HG02759 (cell line): ENCODE results near the gene NUP210L.

Source experiments
- ATAC-seq: cut with Tn5 transposase; IDR thresholded peaks from one replicate; pipeline ENCODE4 v1.9.1; 2021; ENCODE audit warnings: mild to moderate bottlenecking, moderate library complexity; ENCODE audit not compliant: unreplicated experiment

The NUP210L gene

DNA sequence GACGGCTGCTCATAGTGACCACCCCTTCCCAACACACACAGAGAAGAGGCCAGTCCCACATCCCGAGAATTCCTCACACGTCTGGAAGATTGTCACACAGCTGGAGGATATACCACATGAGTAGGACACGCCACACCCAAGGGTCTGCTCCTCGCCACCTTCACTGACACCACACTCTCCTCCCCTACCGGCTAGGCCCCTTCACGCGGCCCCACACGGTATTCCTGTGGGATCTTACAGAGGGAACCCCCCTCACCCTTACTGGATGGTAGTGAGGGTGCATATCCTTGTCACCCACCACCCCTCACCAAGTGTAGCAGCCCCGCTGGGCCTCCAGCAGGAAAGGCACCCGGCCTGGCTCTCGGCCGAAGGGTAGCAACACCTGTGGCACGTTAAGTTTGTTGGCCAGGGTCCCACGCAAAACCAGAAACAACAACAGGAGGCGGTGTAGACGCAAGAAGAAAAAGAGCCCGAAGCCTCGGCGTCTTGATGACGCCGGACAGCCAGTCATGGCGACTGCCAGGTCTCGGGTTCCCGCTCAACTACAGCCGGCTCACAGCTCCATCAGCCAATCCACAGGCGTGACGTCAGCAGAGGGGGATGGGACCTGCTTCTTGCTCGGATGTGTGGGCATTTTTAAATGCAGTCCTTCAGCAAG is at the start of gene NUP210L:
NUP210L (minus strand) TSS at position 540 of the 658 bp plus-strand sequence.
- ATAC-seq = no peak

DNA sequence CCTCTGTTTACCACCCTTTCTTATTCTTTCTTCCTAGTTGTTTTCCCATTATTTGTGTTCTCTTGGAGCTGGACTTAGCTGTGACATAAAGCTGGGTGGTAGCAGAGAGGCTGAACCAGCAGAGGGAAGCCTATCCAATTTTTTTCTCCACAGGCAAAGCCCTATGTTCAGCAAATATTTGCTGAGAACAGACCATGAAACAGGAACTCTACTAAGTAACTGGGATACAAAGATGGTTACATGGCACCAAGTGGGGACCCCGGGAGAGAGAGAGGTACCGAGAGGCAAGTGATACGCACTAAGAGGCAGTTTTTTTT is 44.6 kb upstream of the NUP210L start:
- ATAC-seq = no peak

DNA sequence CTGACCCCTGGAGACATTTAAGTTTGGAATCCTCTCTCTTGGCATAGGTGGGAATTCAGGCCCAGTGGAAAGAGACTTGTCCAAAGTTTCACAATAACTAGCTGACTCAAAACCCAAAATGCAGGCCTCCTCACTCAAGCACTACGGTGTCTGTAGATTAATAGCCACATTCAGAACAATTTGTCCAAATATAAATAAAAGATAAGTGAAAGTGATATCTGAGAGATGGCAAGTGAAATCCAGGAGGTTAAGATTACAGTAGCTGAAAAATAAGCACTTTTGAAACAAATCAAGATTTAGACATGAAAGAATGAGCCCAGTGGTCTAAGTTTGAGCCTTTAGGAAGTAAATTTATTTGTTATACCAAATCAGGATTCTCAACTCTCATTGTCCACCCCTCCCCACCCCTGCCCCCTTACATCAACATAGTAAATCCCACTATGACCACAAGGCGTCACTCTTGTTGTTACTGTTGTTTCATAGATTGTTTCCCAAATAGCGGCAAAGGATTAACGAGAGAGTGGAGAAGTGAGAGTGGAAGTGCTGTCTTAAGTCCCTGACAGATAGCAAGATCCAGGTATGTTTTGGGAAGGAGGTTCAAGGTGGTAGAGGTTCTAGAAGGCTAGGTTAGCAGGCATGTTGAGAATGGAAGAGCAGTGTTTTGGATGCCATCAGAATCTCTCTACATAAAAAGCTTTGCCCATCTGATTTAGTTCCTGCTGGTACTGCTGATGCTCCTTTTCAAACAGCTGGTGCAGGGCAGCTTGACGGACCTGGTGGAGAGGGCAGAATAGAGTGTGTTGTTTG is 44.1 kb upstream of the NUP210L start:
- no peak for ATAC-seq

DNA sequence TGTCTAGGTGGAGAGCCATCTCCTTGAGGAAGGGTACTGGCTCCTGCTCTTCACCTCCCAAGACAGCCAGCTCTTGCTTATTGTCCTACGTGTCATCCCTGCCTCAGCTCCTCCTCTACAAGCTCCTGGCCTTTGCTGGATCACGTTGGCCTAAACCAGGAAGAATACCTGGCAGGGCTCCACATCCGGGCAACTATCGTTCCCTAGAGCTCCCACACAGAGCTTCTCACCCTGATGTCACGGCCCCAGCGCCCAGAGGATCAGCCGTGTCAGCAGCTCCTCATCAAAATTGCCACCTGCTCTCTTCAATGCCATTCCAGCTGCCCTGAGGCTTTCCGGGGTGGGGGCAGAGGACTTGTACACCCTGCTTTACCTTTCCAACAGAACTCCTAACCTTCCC is 38.9 kb upstream of the NUP210L start:
- no peak for ATAC-seq

DNA sequence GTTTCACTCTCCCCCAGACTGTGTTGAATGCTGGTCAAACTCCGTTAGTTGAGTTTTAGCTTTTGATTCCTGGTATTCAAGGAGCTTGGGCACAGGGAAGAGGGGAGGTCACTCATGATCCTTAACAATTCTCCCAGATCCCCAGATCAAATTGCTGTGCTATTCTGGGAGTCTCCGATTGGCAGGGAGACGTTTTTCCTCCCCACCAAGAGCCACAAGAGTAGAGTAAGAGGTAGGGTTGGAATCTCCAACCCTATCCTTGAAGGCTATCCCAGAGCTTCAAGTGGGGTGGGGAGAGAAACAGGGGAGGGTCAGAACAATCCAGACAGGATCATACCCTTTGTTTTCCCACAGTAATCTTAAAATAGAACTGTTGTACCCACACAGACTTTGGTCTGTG is 37.6 kb upstream of the NUP210L start:
- ATAC-seq = no peak

DNA sequence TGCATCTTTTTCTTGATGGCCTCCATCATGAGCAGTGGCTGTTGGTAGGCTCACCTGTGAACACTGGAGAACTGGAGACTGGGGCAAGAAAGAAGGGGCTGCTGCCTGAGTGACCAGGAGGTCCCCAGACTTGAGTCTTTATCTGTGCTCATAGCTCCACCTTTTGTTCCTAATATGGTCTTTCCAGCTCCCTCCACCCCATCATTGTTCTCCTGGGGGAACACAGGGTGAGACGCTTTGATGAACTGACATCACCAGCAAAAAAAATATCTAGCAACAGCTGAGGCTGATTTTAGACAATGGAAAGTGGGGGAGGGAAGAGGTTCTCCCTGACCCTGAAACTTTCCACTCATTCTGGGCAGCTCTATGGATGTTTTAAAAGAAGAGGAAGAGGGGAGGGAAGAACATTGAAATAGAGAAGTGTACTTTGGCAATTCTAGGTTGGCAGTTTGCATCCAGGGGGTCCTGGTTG is 37.2 kb upstream of the NUP210L start, which contains the start of gene TPM3:
TPM3 (minus strand) TSS at position 111 of the 472 bp plus-strand sequence; CDS start at position 29, 82 bp downstream.
- ATAC-seq = no peak

DNA sequence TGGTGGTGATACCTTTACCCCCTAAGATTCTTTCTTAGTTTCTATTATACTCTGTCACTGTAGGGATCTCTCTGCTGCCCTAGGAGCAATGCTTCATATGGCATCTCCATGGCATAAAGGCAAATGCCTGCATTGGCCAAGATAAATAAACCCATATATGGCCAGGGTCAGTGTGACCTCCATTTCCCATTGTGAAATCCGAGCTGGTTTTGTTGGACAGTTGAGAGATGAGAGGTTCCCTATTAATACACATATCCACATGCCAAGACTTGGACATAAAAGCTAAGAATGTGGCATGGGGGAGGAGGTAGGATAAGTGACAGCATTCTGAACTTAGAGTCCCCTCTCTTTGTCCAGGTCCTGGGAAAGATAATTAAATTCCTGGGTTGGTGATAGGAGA is 35.7 kb upstream of the NUP210L start:
- ATAC-seq = no peak

DNA sequence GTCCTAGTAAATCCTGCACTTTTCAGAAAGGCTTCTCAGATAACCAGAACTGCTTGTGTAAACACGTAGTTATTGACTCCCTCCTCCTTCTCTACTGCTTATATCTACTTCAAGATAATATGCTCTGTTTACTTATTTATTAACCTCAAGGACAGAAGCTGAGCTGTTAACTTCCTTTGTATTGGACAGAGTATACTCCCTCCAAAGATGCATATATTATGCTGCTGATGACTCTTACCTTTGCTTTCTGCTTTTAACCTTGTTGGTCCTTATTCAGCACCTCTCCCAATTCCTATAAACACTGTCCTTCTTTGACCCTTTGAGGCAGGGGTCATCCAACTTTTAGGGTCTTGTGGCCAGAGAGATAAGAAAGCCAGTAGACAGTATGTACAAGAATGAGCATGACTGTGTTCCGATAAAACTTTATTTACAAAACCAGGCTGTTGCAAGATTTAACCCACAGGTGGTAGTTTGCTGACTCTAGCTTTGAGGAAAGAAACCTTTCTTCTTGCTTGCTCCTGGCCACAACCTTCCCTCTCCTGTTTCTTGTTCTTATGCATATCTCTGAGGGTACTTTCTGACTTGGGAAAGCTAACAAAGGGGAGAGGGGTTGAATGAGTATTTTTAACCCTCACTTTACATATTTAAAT is 32.1 kb upstream of the NUP210L start:
- no peak for ATAC-seq

DNA sequence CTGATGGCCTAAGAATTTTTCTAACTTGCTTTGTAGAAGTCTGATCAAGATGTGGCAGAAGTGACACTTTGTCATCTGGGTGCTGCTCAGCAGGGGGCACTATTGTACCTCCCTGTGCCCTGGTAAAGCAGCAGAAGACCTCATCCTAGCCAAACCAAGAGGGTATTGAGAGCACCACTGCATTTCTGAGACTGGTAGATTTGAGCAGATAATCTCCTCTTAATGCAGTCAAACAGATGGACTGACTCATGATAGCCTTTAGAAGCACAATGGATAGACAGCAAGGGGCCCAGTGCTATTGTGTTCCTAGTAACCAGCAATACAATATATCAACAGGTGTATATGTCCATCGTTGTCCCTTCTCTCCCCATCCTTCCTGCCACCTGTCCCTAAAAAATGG is 31.3 kb upstream of the NUP210L start:
- no peak for ATAC-seq

DNA sequence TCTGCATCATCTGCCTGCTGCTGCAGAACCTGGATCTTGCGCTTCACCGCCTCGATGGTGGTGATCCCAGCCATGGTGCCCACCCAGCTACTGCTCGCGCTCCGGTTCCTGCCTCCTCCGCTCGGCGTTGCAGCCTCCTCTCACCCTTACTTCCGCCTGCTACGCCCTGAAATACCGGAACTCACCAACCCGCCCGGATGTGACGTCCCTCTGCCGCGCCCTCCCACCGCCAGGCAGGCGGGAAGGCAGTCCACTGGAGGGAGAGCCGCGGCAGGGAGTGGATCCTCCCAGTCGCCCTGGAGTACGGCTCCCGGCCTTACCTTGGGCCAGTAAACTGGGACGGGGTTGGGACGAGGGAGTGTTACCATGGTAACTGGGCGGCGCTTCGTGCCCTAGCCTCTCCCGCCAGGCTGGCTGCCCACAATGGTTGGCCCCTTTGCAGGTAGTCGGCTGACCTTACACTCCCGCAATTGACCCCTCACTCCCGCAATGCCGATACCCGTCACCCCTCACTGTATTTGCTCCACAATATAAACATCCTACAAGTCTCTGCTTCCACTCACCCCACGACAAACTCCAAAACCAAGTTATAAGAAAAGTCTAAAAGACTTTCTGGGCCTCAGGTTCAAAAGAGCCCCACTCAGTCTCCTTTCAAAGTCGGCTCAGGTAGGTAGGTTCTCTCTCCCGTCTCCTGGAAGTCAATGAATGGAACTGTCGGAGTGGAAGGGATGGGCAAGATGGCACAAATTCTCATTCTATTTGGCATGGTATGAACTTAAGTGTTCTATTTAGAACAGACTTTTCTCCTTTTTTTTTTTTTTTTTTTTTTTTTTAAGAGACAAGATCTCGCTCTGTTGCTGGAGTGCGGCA is 28.4 kb upstream of the NUP210L start:
- ATAC-seq = peak; percentile 80

DNA sequence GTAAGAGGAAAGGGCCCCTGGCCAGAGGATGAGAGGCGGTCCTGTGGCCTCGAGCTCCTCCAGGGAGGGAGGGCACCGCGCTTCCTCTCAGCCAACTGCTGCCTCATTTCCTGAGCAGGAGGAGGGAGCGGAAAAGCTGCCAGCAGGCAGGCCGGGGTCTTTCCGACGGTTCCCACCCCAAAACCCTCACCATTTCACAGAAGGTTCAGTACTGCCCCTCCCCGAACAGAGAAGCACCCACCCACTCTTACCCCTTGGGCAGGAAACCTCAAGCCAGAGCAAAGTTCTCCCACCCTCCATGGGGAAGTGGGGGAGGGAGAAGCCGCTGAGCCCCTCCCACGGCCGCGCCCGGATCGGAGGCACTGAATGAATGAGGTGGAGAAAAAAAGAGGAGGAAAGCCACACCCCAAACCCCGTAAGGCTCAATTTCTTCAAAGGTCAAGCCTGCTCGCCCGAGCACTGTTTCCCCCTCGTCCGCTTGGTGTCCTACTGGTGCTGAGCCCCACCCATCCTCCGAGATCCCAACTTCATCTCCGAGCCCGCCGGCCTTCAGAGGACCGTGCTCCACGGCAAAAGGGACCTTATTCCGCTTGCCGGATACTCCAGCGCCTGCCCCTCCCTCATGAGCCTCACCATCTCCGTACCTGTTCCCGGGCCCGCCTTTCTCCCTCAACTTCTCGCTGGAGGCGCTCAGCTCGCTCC is 27.6 kb upstream of the NUP210L start:
- ATAC-seq = peak; percentile 53

DNA sequence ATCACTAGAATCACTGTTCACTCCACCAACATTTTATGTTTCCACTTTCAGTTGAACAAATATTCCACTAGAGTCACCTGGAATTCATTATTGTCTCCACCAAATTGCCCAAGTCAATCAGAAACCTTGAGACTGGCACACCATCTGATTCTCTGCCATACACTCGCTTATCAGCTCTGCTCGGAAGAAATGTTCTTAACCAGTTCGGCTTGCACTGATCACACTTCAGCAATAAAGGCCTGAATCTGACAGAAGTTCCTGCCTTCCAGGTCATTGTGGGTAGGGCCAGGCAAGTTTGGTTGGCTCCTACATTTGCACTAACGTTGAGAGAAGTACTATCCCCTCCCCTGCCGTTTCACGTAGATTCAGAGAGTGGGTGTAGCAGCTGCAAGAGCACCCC is 27.1 kb upstream of the NUP210L start:
- ATAC-seq = no peak

DNA sequence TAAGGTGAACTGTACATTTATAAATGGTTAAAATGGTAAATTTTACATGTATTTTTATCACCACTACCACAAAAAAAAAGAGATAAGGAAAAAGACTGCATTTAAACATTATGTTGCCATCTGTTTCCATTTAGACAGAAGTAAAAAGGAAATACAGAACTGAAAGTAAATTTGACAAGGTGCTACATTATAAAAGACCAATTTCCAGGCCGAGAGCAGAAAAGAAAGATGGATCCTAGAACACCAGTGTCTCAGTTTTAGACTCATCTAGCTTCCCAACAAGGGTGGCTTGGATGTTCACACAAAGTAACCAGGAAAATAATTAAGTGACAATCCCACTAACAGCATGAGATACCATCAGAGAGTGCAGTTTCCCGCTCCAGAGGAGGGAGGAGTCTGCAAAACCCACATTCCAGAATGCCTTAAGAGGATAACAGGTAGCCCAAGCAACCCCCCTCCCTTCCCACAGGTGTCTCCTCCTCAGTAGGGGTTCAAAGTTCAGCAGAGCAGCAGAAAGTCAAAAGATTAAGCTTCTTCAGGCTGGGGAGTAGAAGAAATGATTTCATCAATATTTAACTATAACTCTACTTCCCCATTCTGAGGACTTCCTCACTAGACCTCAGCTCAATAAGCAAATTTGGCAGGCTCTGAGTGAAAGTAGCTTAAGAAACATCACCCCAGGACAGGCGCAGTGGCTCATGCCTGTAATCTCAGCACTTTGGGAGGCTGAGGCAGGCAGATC is 25.2 kb upstream of the NUP210L start:
- ATAC-seq = no peak

DNA sequence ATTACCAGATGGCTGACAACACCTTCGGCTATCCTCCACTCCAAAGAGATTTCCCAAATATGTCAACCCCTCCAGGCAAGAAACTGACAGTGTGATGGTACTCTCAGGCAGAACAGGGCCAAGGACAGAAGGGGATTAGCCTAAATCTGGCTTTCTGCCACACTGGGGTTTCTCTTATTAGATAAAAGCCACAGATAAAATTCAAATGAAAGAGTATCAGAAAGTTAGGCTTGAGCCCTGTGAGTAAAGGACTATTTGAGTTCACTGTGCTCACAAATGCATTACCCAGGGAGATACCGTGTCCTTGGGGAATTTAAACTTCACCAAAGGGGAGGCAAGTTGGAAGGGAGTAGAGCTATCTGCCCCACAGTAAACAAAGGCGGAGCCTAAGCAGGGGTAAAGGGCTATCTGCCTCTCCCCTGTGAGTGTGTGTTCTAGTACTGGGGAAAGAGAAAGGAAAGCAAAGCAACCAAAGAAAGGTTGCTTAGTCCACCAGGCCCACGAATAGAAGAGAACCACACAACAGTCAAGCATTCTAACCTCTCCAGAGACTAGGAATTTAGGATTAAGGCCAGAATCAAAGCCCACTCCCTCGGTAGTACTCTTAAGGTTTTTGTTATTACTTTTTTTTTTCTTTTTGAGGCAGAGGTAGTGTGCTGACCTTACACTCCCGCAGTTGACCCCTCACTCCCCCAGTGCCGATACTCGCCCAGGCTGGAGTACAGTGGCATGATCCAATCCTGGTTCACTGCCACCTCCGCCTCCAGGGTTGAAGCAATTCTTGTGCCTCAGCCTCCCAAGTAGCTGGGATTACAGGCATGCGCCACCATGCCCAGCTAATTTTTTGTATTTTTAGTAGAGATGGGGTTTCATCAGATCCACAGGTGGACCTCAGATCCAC is 24.3 kb upstream of the NUP210L start:
- no peak for ATAC-seq

DNA sequence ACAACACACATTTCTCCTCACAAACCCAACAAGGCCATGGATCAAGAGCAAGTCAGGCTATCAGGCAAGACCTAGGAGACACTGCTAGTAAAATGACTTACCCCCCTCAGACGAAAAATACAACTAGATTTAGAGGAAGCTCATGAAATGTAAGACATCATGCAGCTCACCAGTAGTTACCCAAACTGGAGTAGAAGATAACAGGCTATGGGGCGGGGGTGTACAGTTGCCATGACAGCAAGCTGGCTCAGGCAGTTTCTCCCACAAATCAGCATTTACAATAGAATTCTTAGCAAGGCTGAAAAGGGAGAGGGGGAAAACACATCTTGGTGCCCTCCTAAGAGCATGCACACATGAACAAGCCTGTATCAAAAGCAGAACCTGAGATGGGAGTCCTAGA is 23.1 kb upstream of the NUP210L start:
- ATAC-seq = no peak

DNA sequence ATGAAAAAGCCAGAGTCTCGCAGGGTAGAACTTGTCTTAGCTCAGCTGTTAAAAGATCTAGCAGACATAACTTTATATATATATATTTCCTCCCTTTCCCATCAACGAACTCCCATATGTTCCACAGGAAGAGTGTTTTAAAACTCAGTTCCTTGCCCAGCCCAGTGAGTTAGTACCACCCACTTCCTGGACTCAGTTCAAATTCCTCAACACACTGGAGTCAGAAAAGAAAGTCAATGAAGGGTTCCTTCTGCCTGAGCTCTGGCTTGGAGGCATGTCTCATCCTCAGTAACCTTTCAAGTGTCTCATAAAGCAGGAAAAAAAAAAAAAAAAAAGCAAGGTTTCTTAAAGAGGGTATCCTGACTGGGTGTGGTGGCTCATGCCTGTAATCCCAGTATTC is 21.5 kb upstream of the NUP210L start:
- ATAC-seq = no peak

DNA sequence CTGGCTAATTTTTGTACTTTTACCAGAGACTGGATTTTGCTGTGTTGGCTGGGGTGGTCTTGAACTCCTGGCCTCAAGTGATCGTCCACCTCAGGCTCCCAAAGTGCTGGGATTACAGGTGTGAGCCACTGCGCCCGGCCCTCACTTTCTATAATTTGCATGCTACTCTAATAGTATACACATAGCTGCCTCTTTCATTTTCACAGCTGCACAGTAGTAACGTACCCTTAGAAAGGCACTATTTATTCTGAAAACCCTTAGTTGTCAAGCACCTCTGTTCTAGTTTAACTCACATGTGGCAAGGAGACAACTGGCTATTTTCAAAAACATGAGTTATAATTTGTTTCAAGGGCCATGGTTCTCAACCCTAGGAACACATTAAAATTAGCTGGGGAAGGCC is 19.8 kb upstream of the NUP210L start:
- ATAC-seq = no peak

DNA sequence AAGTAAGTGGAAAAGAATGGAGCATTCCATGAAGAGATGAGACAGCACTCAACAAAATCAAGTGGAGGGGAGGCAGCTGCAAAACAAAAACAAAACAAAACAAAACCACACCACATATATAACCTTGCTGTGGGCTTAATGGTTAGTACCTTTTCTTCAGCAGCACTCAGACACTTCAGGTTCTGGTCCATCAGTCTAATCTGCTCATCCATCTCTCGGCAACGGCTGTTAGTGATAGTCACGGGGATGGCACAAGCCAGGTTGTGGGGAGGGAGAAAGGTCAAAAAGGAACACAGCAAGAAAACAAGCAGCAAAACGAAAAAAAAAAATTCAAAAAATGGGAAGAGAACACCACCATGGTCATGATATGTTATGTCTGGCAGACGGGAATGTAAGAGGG is 17.0 kb upstream of the NUP210L start:
- ATAC-seq = no peak

DNA sequence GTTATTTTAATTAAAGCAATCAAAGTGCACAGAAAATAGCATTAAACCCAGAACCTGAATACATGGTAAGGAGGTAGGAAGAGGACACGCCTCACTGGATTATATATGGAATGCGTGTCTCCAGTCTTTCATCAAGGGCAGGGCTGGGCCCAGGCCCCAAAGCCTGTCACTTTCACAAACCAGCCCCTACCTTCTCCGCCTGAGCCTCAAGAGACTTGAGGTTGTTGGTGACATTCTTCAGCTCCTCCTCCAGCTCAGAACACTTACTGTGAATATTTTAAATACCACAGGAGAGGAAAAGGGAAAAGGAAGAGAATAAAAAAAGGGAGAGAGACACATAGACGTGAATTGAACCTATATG is 16.3 kb upstream of the NUP210L start:
- no peak for ATAC-seq
